HG03442 (cell line): Measurements from ENCODE around the gene CACNA1D.

ENCODE experiments used
- ATAC-seq: cut with Tn5 transposase; IDR thresholded peaks from one replicate; pipeline ENCODE4 v1.9.1; 2021; ENCODE audit warnings: mild to moderate bottlenecking, moderate library complexity; ENCODE audit not compliant: unreplicated experiment

Gene CACNA1D

DNA sequence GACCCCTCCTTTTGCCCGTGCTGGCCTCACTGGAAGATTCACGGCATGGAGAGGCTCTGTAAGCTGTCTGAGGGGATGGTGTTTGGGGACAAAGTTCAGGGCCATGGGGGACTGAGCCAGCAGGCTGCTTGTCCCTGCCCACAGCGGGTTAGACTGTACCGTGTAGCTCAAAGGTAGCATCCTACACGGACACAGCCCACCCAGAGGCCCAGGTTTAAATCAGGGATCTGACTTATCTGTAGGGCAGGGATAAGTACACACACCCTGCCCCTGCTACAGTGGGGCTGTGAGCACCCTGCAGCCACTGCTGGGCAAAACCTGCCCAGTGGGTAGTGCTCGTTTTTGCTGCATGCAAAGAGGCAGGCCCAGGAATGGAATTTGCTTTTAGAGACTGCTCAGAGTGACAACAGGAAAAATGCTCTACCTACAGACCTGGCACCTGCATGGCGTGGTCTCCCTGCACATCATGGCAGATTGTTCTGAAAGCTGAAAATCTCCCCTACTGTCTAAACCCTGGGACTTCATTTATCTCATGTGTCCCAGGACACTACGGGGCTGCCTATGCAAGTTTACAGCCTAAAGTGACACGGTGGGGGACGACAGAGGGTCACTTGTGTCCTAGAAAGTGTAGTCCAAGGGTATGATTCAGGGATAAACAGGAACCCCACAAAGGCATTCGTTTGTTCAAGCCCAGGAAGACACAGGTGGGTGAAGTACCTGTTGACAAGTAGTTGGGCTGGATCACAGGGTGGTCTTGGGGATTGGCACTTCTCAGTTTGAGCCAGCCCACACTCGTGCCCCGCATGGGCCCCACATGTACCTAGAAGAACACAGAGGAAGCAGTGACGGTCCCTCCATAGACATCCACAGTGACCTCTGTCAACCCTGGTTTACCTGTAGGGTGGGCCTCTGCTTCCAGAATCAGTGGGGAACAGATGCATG, 324.1 kb downstream of the CACNA1D start:
- ATAC-seq: no peak

DNA sequence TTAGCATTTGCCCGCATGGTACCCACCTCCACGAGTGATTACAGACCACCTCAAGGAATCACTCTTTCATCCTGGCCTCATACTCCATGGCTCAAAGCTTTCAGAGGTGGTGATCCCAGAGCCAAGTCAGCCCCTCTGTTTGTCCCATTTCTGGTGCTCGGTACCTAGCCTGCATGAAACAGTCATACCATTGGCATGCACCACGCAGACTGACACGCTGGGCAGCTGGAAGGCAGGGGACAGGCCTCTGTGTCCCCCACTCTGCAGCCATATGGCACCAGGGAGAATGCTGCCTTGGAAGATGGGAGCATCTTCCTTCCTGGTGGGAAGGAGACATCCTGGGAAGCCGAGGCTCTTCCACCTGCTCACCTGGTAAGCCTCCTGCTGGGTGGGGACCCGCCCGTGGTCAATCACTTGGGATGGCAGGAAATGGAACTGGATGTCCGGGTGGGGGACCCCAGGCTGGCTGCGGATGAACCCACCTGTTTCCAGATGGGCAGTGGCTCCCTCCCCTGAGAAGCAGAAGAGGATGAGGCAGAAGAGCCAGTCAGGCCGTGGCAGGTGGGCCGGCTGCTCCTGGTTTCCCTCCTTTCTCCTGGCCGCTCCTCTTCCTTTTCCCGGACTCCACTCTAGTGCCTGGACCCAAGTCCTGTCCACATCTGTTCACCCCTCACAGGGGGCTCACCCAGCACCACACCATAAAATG, 324.9 kb downstream of the CACNA1D start:
- no peak for ATAC-seq

DNA sequence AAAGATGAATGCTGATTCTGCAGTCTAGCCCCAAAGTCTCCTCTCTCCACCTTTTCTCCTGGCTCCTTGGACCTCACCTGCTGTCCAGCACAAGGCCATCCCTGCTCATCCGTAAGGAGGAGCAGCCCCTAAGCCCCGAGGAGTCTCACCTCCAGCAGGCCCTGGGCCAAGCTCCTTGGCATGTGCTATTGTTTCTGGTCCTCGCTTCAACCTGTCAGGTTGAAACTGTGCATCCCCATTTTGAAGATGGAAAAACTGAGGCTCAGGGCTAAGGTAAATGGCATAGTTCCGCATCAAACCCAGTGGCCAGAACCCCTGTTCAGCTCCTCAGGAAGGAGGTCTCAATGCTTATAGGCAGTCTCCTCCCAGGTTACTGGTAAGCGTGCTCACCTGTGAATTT, 325.7 kb downstream of the CACNA1D start:
- no peak for ATAC-seq

- no peak for ATAC-seq
Measured at GRCh38 chr3:53820756-53821580, 326.6 kb downstream of the CACNA1D start.

DNA sequence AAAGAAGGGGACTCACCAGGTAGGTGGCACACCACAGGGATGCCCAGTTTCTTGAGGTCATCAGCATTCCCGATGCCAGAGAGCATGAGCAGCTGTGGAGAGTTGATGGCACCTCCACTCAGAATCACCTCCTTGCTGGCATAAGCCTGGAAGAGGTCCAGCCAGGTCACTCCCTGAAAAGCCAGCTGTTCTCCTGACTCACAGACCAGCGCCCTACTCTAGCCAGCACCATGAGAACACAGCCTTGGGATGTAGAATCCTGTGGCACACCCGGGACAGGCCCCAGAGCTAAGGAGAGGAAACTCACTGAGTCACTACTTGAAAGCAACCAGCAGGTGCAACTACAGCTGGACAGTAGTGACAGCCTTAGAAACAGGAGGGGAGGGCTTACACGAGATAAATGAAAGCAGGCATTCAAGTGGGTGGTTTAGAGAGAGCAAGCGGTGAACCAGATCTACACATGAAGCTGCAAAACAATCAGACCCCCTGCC, 327.3 kb downstream of the CACNA1D start:
- no peak for ATAC-seq

GRCh38 chr3:53822331-53822741, 327.9 kb downstream of the CACNA1D start:
- ATAC-seq: no peak

GRCh38 chr3:53823026-53823955, 328.9 kb downstream of the CACNA1D start:
- ATAC-seq: no peak

- no peak for ATAC-seq
Measured at GRCh38 chr3:53823956-53824657, 329.7 kb downstream of the CACNA1D start.

- no peak for ATAC-seq
Measured at GRCh38 chr3:53824795-53825194, 330.4 kb downstream of the CACNA1D start.

GRCh38 chr3:53826048-53826447, 331.6 kb downstream of the CACNA1D start:
- no peak for ATAC-seq

- ATAC-seq: no peak
Measured at GRCh38 chr3:53828581-53828980, 334.2 kb downstream of the CACNA1D start.

DNA sequence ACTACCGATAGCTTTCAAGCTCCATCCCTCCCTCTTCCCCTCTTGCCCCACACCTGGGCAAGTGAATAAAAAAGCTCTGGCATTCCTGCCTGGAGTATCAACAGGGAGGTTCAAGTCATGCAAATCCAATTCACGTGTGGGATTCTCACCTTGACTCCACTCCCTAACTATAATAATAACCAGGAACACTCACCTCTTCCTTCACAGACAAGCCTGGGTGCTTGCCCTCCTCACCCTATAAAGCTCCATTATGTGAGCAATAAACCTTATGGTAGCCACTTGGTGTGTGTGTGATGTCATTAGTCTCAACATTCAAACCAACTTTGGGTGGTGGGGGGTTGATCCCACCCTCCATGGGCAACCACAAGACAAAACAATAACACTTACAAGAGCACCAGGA, 335.2 kb downstream of the CACNA1D start:
- ATAC-seq: no peak

- no peak for ATAC-seq
Measured at GRCh38 chr3:53830944-53831343, 336.5 kb downstream of the CACNA1D start.

DNA sequence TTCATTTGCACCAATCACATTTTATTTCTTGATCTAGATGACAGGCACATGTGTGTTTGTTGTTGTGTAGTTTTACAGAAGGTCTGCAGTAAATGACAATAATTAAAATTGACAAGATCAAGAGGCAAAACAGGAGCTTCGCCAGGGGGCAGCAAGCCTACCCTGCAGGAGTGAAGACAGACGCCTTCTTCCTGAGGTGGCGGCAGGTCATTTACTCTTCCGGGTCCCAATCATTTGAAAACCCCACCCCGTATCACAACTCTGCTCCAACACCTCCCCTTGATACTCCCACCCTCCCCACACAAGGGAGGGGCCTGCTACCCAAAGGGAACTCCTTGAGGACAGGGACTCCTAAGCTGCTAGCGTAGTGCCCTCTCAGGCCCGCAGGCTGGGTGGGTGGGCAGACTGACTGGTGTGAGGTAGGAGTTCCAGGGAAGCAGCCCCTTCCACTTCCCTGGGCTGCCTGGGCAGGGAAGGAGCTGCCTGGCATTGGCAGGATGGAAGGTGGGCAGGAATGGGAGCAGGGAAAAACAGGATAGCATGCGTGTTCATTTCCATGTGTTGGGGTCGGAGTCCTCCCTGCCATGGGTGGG, 338.7 kb downstream of the CACNA1D start:
- ATAC-seq: no peak

GRCh38 chr3:53833700-53834099, 339.3 kb downstream of the CACNA1D start:
- ATAC-seq: no peak

DNA sequence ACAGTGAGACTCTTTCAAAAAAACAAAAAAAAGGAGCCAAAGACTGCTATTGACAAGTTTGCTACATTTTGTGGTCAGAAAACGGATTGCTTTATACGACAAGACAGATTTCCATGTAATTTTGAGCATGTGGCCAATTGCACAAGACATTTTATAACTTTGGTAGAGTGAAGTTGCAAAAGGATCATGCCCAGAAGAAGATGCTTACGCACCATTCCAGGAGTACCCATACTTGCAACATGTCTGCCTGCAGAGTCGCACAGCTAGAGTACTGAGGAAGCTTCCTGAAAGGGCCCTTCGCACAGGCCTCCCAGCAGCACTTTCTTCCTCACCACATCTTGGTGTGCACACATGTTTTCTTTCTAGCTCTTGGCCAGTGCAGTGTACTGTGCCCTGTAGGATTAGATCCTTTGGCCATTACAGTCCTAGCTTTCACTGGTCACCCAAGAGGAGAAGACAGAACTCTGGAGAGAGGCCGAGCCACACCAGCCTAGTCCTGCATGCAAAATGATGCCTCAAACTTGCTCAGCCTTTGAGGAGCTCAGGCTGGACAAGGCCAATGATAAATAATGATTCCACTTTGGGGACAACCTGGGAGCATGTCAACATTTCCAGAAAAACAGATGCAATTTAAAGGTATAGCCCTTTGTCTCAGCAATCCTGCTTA, 340.2 kb downstream of the CACNA1D start:
- no peak for ATAC-seq

- no peak for ATAC-seq
Measured at GRCh38 chr3:53835257-53835656, 340.8 kb downstream of the CACNA1D start.

DNA sequence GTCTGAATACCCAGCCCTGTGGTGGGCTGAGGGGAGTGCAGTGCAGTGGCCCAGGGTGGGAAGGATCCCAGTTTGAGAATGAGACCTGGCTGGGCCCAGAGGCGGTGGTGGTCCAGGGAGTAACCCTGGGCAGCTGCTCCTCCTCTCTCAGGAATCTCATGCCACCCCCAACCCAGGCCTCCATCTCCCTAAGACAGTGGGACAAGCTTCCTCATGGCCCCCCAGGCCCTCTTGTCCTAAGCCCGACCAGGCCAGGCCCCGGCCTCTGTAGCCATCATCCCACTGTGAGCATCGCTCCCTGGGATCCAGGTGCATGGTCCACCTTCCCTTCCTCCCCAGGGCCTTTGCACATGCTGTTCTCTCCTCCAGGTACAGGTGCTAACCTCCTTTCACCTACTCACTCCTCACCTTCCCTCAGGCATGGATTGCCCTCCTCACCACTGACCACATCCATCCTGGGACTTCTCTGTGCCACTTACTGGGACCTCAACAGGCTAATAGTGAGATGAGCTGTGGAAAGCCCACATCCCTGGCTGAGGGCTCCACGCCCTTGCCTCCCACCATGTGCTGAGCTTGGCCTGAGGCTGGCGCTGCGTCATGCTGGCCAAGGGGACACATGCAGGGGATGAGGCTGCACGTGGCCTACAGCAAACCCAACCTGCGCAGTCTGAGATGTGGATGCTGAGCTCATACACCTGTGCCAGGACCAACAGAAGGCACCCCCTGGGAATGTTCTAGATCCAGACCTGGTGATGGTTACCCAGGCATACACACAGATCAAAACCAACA, 341.9 kb downstream of the CACNA1D start:
- ATAC-seq: no peak
